GM21723 (cell line): ENCODE results near the gene HSPBP1.

ENCODE experiments used
- ATAC-seq: cut with Tn5 transposase; IDR thresholded peaks from one replicate; pipeline ENCODE4 v1.9.1; 2021; ENCODE audit warnings: mild to moderate bottlenecking, moderate library complexity; ENCODE audit not compliant: unreplicated experiment

Gene HSPBP1

GRCh38 chr19:55305491-55305890 lies 25.6 kb upstream of the HSPBP1 start:
- ATAC-seq, result no peak

GRCh38 chr19:55304980-55305379 lies 25.1 kb upstream of the HSPBP1 start:
- ATAC-seq, result no peak

GRCh38 chr19:55304279-55304978 lies 24.5 kb upstream of the HSPBP1 start:
- ATAC-seq, result no peak

GRCh38 chr19:55303477-55303876 lies 23.6 kb upstream of the HSPBP1 start:
- no peak for ATAC-seq

- ATAC-seq, result no peak
Observed at GRCh38 chr19:55302318-55302703, 22.4 kb upstream of the HSPBP1 start.

GRCh38 chr19:55301459-55302317 lies 21.8 kb upstream of the HSPBP1 start:
- peak; percentile 60 for ATAC-seq

GRCh38 chr19:55300886-55301458 lies 21.1 kb upstream of the HSPBP1 start:
- no peak for ATAC-seq

- ATAC-seq, result no peak
Observed at GRCh38 chr19:55299991-55300390, 20.1 kb upstream of the HSPBP1 start.

- no peak for ATAC-seq
Observed at GRCh38 chr19:55297267-55297666, 17.4 kb upstream of the HSPBP1 start.

- no peak for ATAC-seq
Observed at GRCh38 chr19:55289117-55289796, 9.3 kb upstream of the HSPBP1 start.

GRCh38 chr19:55287361-55288079 lies 7.6 kb upstream of the HSPBP1 start:
- ATAC-seq, result no peak

GRCh38 chr19:55285229-55285890 lies 5.5 kb upstream of the HSPBP1 start:
- no peak for ATAC-seq

GRCh38 chr19:55284405-55285058 lies 4.6 kb upstream of the HSPBP1 start:
- no peak for ATAC-seq

GRCh38 chr19:55283548-55284377 lies 3.9 kb upstream of the HSPBP1 start, which contains the start of gene BRSK1:
Gene BRSK1, plus strand, starts transcription at chr19:55283997. Its CDS starts 446 bp downstream, at chr19:55284443.
- ATAC-seq, result no peak

- ATAC-seq, result no peak
Observed at GRCh38 chr19:55279340-55279739, 570 bp downstream of the HSPBP1 start.

GRCh38 chr19:55278391-55279135 lies 1.3 kb downstream of the HSPBP1 start:
- ATAC-seq, result no peak

- ATAC-seq, result no peak
Observed at GRCh38 chr19:55277494-55277893, 2.4 kb downstream of the HSPBP1 start.
